A549 (cell line): ENCODE data around the gene HIVEP3. TPM values are rescaled to one million over a fixed set of nuclear protein-coding genes. Genes with fewer than 3 reads are reported as not detected.

Experiments used
- ATAC-seq, 2 experiments: fragments of 200-7000 bp in 1 of 2; fragments of >200 bp in 1 of 2; cut with Nextera tagmentation in 1 of 2; cut with Tn5 transposase in 1 of 2; 3 replicates each; pipeline versions ENCODE4 v1.8.0 to v1.9.1; 2018 to 2020; ENCODE audit warnings: mild to moderate bottlenecking in 1 of 2, moderate library complexity in 1 of 2
- CTCF ChIA-PET: fragments of 300-600 bp; sonication (Branson Sonifier 250); formaldehyde crosslinking; extraction: SDS; loops from one replicate; lab custom pipeline; 2021; ENCODE audit warnings: antibody characterized with exemption, inconsistent platforms; lab: Yijun Ruan, JAX
- POLR2A ChIA-PET: fragments of 350-600 bp; formaldehyde crosslinking; extraction: SDS; loops from one replicate; lab custom pipeline; 2021; ENCODE audit warnings: antibody characterized with exemption, inconsistent platforms; lab: Yijun Ruan, JAX
- DNase-seq, 2 experiments: peaks; one replicate each; pipeline versions ENCODE4 v3.0.0 to v3.0.0-alpha.2; 2011 to 2016; ENCODE audit warnings: low read depth in 1 of 2, low spot score in 1 of 2
- FAIRE-seq: peaks from 2 replicates; lab custom pipeline; 2011; peaks lifted over from hg19 to GRCh38; lab: Jason Lieb, UNC
- H3K27ac ChIP-seq, 2 experiments: fragments of >200 bp; sonication (Bioruptor Twin); formaldehyde crosslinking; 3 replicates each; pipeline ENCODE4 v1.5.1; 2016 to 2017
- H3K4me1 ChIP-seq: fragments of >200 bp; sonication (Bioruptor Twin); formaldehyde crosslinking; 3 replicates; pipeline ENCODE4 v1.6.1; 2016
- H3K4me2 ChIP-seq: fragments of >200 bp; sonication (Bioruptor Twin); formaldehyde crosslinking; 3 replicates; pipeline ENCODE4 v1.6.1; 2016
- H3K4me3 ChIP-seq: fragments of >200 bp; sonication (Bioruptor Twin); formaldehyde crosslinking; 3 replicates; pipeline ENCODE4 v1.5.1; 2016
- H3K9me3 ChIP-seq: fragments of >200 bp; sonication (Bioruptor Twin); formaldehyde crosslinking; 3 replicates; pipeline ENCODE4 v1.6.1; 2016
- CBX2 ChIP-seq: fragments of 200-600 bp; sonication (generic); IDR thresholded peaks from 2 replicates; pipeline ENCODE4 v1.6.1; 2016; ENCODE audit warnings: low read depth, mild to moderate bottlenecking, borderline replicate concordance
- CBX8 ChIP-seq: fragments of 200-600 bp; sonication (generic); IDR thresholded peaks from 2 replicates; pipeline ENCODE4 v1.6.1; 2016
- CEBPB ChIP-seq, 2 experiments: fragments of >200 bp in 1 of 2; sonication (Bioruptor Twin) in 1 of 2; formaldehyde crosslinking in 1 of 2; IDR thresholded peaks; 2 replicates each; pipeline ENCODE4 v1.6.1; 2012 to 2016
- CHD2 ChIP-seq: fragments of 150-350 bp; IDR thresholded peaks from 2 replicates; pipeline ENCODE4 v1.6.1; 2014; ENCODE audit warnings: low read length; ENCODE audit not compliant: partially characterized antibody
- FOSB ChIP-seq: fragments of 250-450 bp; sonication (Bioruptor Pico); IDR thresholded peaks from 2 replicates; pipeline ENCODE4 v1.5.0; 2020; ENCODE audit warnings: mild to moderate bottlenecking, moderate library complexity
- FOSL2 ChIP-seq, 2 experiments: fragments of 450-650 bp in 1 of 2; fragments of >200 bp in 1 of 2; sonication (Bioruptor Twin) in 1 of 2; formaldehyde crosslinking; IDR thresholded peaks; 2 replicates each; pipeline versions ENCODE4 v1.5.0 to v1.6.1; 2016 to 2020; ENCODE audit warnings: mild to moderate bottlenecking in 1 of 2, moderate library complexity in 1 of 2
- FOXS1 ChIP-seq: fragments of 250-450 bp; sonication (Bioruptor Pico); IDR thresholded peaks from 2 replicates; pipeline ENCODE4 v1.5.0; 2020; ENCODE audit warnings: mild to moderate bottlenecking, moderate library complexity
- HOXA7 ChIP-seq: fragments of 250-450 bp; sonication (Bioruptor Pico); IDR thresholded peaks from 2 replicates; pipeline ENCODE4 v1.5.0; 2020; ENCODE audit warnings: mild to moderate bottlenecking, moderate library complexity
- HOXB5 ChIP-seq: fragments of 250-450 bp; sonication (Bioruptor Pico); IDR thresholded peaks from 2 replicates; pipeline ENCODE4 v1.5.0; 2020; ENCODE audit warnings: mild to moderate bottlenecking, moderate library complexity
- JUN ChIP-seq, 2 experiments: fragments of >200 bp; sonication (Bioruptor Twin); formaldehyde crosslinking; IDR thresholded peaks; 2 replicates in 1 of 2; 3 replicates in 1 of 2; pipeline ENCODE4 v1.6.1; 2016 to 2017
- MYC ChIP-seq: IDR thresholded peaks from 2 replicates; pipeline ENCODE4 v1.6.1; 2012; ENCODE audit warnings: mild to moderate bottlenecking, inconsistent platforms, low read length, improper control_type of control experiment, borderline replicate concordance
- PHF8 ChIP-seq: fragments of 200-600 bp; sonication (generic); IDR thresholded peaks from 2 replicates; pipeline ENCODE4 v1.6.1; 2016; ENCODE audit warnings: low read depth, mild to moderate bottlenecking, antibody characterized with exemption, moderate library complexity, borderline replicate concordance
- POLR2AphosphoS2 ChIP-seq: conservative IDR thresholded peaks from 2 replicates; pipeline ENCODE4 v1.6.1; 2012; ENCODE audit warnings: low read length, improper control_type of control experiment, inconsistent platforms
- RFX5 ChIP-seq: fragments of 450-650 bp; IDR thresholded peaks from 2 replicates; pipeline ENCODE4 v1.7.1; 2014; ENCODE audit warnings: antibody characterized with exemption, mild to moderate bottlenecking, moderate library complexity
- TP53 ChIP-seq: fragments of 250-450 bp; sonication (Bioruptor Pico); IDR thresholded peaks from 2 replicates; pipeline ENCODE4 v1.5.0; 2021; ENCODE audit warnings: mild to moderate bottlenecking, moderate library complexity
- ZC3H11A ChIP-seq: fragments of 450-650 bp; IDR thresholded peaks from 2 replicates; pipeline ENCODE4 v1.6.1; 2014; ENCODE audit warnings: antibody characterized with exemption, mild to moderate bottlenecking
- ZFP36 ChIP-seq: fragments of 450-650 bp; IDR thresholded peaks from 2 replicates; pipeline ENCODE4 v1.6.1; 2014; ENCODE audit warnings: borderline replicate concordance; ENCODE audit not compliant: partially characterized antibody
- ZSCAN20 ChIP-seq: fragments of 250-450 bp; sonication (Bioruptor Pico); IDR thresholded peaks from 2 replicates; pipeline ENCODE4 v1.8.0; 2022; ENCODE audit warnings: mild to moderate bottlenecking, moderate library complexity
- WGBS: methylation state at CpG from one replicate; pipeline ENCODE4 v1.1.6; 2017; ENCODE audit errors: missing lambda C conversion rate; 5-methylcytosine and 5-hydroxymethylcytosine counted together
- polyA plus RNA-seq, 4 experiments: library from polyadenylated mRNA; depleted of rRNA in 3 of 4; stranded (reverse); fragments of >200 nt; fragmentation: RNase III in 1 of 4; extraction: RNeasy Plus Mini Kit Qiagen cat#74134 plus additional on column Dnase treatment in 1 of 4; gene quantifications; 2 replicates in 3 of 4; 3 replicates in 1 of 4; pipeline ENCODE4 v1.2.3, GENCODE V29; 2011 to 2017
- TF ChIP-seq, protein P1 (sequence below): fragments of 250-450 bp; sonication (Bioruptor Pico); IDR thresholded peaks from 2 replicates; pipeline ENCODE4 v1.5.0; 2020; ENCODE audit warnings: low read depth, mild to moderate bottlenecking, moderate library complexity
- TF ChIP-seq, protein P2 (sequence below): fragments of 250-450 bp; sonication (Bioruptor Pico); IDR thresholded peaks from 2 replicates; pipeline ENCODE4 v1.5.0; 2021; ENCODE audit warnings: mild to moderate bottlenecking, moderate library complexity, borderline replicate concordance
- TF ChIP-seq, protein P3 (sequence below): fragments of 150-350 bp; IDR thresholded peaks from 2 replicates; pipeline ENCODE4 v1.6.1; 2014; ENCODE audit warnings: low read depth, mild to moderate bottlenecking, low read length
- TF ChIP-seq, protein P4 (sequence below): fragments of >200 bp; sonication (Bioruptor Twin); formaldehyde crosslinking; IDR thresholded peaks from 3 replicates; pipeline ENCODE4 v1.5.1; 2016

Gene HIVEP3
- polyA plus RNA-seq, 2 of the 4 experiments (the other 2 are of a cell fraction) = 1.5 to 2.0 TPM

DNA sequence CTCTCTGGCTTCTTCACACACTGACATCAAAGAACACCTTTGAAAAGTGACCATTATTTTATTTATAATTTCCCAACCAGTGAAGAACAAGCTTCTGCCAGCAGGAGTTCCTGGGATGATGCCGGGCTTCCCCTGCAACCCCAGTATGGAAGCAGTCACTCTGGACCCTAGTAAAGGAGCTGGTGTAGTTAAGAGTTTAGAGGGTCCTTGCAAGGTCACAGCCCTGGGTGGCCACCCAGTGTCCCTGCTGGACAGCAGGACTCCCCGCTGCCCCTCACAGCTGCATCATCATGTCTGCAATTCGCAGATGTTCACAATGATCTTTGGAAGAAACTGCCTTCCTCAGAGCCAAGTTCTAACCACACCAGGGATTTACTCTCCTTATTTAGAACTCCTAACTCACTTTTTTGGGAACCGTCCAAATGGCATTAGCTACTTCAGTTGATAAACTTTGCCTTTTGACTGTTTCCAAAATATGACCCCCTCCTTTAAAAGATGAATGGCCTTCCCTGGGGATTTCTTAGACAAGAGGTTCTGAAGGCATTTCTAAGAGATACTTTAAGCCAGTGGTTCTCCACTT lies 90.6 kb downstream of the HIVEP3 start (continued):
- TF ChIP-seq POLR2AphosphoS2 (no peak), RFX5 (no peak), CBX2 (no peak), HOXA7 (CRISPR knock-in tag) (no peak), CEBPB (IDR thresholded peaks at IDR 0.05) (no peak)
- TF ChIP-seq, protein P1, sequence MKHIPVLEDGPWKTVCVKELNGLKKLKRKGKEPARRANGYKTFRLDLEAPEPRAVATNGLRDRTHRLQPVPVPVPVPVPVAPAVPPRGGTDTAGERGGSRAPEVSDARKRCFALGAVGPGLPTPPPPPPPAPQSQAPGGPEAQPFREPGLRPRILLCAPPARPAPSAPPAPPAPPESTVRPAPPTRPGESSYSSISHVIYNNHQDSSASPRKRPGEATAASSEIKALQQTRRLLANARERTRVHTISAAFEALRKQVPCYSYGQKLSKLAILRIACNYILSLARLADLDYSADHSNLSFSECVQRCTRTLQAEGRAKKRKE (CRISPR knock-in tag) = no peak
- TF ChIP-seq, protein P2, sequence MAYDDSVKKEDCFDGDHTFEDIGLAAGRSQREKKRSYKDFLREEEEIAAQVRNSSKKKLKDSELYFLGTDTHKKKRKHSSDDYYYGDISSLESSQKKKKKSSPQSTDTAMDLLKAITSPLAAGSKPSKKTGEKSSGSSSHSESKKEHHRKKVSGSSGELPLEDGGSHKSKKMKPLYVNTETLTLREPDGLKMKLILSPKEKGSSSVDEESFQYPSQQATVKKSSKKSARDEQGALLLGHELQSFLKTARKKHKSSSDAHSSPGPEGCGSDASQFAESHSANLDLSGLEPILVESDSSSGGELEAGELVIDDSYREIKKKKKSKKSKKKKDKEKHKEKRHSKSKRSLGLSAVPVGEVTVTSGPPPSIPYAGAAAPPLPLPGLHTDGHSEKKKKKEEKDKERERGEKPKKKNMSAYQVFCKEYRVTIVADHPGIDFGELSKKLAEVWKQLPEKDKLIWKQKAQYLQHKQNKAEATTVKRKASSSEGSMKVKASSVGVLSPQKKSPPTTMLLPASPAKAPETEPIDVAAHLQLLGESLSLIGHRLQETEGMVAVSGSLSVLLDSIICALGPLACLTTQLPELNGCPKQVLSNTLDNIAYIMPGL (CRISPR knock-in tag) = no peak

DNA sequence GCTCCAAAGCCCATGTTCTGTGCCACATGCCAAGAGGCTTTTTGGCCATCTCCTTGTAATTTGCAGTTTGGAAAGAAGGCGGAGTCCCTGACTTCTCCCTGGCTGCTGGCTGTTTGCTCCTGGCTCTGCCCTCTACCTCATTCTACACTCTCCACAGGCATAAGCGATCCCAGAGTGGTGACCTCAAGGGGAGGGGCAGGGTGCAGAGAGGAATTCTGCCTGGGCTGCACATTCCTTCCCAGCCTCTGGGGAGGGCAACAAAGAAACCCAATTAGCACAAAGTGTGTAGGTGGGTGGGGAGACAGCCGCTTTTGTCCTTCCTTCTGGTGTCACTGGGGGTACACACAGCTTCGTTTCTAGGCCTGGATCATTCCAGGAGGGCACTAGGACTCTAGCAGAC lies 95.3 kb downstream of the HIVEP3 start:
- FAIRE-seq = no peak
- POLR2A ChIA-PET = no interaction called here
- Histone ChIP-seq H3K9me3 (no peaks in the 10 kb centered on the region), H3K27ac (no peak overlapping the region), H3K4me1 (no peaks in the 10 kb centered on the region), H3K4me3 (no peak overlapping the region), H3K4me2 (no peak overlapping the region)
- CTCF ChIA-PET = no interaction called here
- DNase-seq = no peak
- 55% methylated on average over 3 of the region's 4 CpGs for WGBS
- TF ChIP-seq FOXS1 (CRISPR knock-in tag) (no peak), JUN (IDR thresholded peaks at IDR 0.05) (no peak), ZFP36 (no peak), POLR2AphosphoS2 (no peak), HOXB5 (no peak), ZSCAN20 (CRISPR knock-in tag) (no peak), FOSB (CRISPR knock-in tag) (no peak), PHF8 (no peak), TP53 (CRISPR knock-in tag) (no peak), FOSL2 (IDR thresholded peaks at IDR 0.05) (no peak), FOSL2 (CRISPR knock-in tag; IDR thresholded peaks at IDR 0.05) (no peak), CBX8 (no peak)
- peak in 1 of 2 experiments; percentile 55; a peak in 2 of 6 replicates for ATAC-seq

DNA sequence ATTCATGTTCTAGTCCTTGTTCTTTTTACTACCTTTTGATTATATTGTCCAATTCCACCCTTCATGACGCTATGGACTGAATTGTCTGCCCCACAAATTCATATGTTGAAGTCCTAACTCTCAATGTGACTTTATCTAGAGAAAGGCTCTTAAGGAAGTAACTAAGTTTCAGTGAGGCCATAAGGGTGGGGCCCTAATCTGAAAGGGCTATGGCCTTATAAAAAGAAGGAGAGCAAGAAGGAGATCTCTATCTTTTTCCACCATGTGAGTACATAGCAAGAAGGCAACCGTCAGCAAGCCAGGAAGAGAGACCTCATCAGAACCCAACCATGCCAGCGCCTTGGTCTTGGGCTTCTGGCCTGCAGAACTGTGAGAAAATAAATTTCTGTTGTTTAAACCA lies 95.9 kb downstream of the HIVEP3 start:
- ATAC-seq (no peak), FAIRE-seq (no peak), DNase-seq (no peak)
- Histone ChIP-seq H3K4me3 (no peak overlapping the region), H3K4me2 (no peak overlapping the region), H3K4me1 (no peaks in the 10 kb centered on the region), H3K27ac (no peak overlapping the region), H3K9me3 (no peaks in the 10 kb centered on the region)
- TF ChIP-seq RFX5 (no peak), ZC3H11A (no peak), MYC (no peak), CHD2 (no peak)
- TF ChIP-seq, protein P3, sequence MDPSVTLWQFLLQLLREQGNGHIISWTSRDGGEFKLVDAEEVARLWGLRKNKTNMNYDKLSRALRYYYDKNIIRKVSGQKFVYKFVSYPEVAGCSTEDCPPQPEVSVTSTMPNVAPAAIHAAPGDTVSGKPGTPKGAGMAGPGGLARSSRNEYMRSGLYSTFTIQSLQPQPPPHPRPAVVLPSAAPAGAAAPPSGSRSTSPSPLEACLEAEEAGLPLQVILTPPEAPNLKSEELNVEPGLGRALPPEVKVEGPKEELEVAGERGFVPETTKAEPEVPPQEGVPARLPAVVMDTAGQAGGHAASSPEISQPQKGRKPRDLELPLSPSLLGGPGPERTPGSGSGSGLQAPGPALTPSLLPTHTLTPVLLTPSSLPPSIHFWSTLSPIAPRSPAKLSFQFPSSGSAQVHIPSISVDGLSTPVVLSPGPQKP = no peak
- TF ChIP-seq, protein P4, sequence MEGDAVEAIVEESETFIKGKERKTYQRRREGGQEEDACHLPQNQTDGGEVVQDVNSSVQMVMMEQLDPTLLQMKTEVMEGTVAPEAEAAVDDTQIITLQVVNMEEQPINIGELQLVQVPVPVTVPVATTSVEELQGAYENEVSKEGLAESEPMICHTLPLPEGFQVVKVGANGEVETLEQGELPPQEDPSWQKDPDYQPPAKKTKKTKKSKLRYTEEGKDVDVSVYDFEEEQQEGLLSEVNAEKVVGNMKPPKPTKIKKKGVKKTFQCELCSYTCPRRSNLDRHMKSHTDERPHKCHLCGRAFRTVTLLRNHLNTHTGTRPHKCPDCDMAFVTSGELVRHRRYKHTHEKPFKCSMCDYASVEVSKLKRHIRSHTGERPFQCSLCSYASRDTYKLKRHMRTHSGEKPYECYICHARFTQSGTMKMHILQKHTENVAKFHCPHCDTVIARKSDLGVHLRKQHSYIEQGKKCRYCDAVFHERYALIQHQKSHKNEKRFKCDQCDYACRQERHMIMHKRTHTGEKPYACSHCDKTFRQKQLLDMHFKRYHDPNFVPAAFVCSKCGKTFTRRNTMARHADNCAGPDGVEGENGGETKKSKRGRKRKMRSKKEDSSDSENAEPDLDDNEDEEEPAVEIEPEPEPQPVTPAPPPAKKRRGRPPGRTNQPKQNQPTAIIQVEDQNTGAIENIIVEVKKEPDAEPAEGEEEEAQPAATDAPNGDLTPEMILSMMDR = no peak
- 66% methylated on average over 3 of the region's 3 CpGs for WGBS
- ChIA-PET CTCF (no interaction called here), POLR2A (no interaction called here)
